ENCODE data around the gene PHYHIPL.

The PHYHIPL gene

DNA sequence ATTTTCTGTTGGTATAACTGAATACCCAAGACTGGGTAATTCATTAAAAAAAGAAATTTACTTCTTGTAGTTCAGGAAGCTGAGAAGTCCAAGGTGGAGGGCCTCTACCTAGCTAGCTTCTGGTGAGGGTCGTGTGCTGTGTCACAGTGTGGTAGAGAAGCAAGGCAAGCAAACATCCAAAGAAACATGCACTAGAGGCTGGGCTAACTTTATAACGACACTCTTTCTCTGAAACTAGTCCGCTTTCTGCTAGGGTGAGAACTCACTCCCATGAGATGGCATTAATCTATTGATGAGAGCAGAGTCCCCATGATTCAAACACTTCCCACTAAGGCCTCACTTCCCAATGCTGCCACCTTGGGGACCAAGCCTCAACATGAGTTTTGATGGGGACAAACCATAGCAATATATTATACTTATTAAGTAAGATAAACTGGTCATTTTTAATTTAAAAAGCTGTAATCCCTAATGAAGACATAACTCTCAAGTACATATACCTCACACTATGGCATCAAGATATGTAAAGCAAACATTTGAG, 50.8 kb downstream of the PHYHIPL start:
- Histone ChIP-seq H3K4me1 (ENCODE audit: low read length) (no peaks in the 10 kb centered on the region), H2AFZ (ENCODE audit: low read length) (no peak overlapping the region), H3K9ac (ENCODE audit: low read length) (no peak overlapping the region), H3K4me2 (ENCODE audit: low read depth, low read length) (no peak overlapping the region), H3F3A (ENCODE audit: insufficient read depth, low read length) (no peaks in the 10 kb centered on the region), H3K36me3 (replicated peaks; ENCODE audit: insufficient read depth, low read length) (no peaks in the 10 kb centered on the region), H4K20me1 (ENCODE audit: insufficient read depth, low read length) (no peaks in the 10 kb centered on the region), H3K9me2 (replicated peaks; ENCODE audit: insufficient read depth, low read length) (no peaks in the 10 kb centered on the region), H3K79me2 (ENCODE audit: low read length) (no peaks in the 10 kb centered on the region), H3K4me3 (ENCODE audit: low read length) (no peak overlapping the region), H3K27me3 (replicated peaks; ENCODE audit: insufficient read depth, low read length) (no peaks in the 10 kb centered on the region), H3K9me3 (replicated peaks; ENCODE audit: insufficient read depth, low read length) (no peaks in the 10 kb centered on the region), H3K27ac (ENCODE audit: low read length) (no peak overlapping the region)
- TF ChIP-seq, protein P1, sequence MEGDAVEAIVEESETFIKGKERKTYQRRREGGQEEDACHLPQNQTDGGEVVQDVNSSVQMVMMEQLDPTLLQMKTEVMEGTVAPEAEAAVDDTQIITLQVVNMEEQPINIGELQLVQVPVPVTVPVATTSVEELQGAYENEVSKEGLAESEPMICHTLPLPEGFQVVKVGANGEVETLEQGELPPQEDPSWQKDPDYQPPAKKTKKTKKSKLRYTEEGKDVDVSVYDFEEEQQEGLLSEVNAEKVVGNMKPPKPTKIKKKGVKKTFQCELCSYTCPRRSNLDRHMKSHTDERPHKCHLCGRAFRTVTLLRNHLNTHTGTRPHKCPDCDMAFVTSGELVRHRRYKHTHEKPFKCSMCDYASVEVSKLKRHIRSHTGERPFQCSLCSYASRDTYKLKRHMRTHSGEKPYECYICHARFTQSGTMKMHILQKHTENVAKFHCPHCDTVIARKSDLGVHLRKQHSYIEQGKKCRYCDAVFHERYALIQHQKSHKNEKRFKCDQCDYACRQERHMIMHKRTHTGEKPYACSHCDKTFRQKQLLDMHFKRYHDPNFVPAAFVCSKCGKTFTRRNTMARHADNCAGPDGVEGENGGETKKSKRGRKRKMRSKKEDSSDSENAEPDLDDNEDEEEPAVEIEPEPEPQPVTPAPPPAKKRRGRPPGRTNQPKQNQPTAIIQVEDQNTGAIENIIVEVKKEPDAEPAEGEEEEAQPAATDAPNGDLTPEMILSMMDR (IDR thresholded peaks at IDR 0.05; ENCODE audit: low read length): no peak
- TF ChIP-seq EZH2phosphoT487 (IDR thresholded peaks at IDR 0.05; ENCODE audit: low read length) (no peak), EZH2 (optimal IDR thresholded peaks at IDR 0.05; ENCODE audit: low read depth, low read length) (no peak)
- no peak for DNase-seq

DNA sequence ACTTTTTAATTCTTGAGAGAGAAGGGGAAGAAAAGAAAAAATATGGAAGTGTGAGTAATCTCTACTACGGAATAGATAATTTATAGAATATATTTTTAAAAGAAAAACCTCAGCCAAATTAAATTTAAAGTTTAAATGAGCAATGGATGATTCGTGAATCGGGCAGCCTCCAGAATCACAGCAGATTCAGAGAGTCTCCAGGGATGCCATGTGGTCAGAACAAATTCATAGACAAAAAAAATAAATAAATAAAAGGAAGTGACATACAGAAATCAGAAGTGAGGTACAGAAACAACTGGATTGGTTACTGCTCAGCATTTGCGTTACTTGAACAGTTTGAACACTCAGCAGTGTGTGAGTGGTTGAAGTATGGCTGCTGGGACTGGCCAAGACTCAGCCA, 53.0 kb downstream of the PHYHIPL start:
- TF ChIP-seq, protein P1 (IDR thresholded peaks at IDR 0.05; ENCODE audit: low read length): no peak
- no peak for TF ChIP-seq EZH2phosphoT487 (IDR thresholded peaks at IDR 0.05; ENCODE audit: low read length)
- TF ChIP-seq EZH2 (optimal IDR thresholded peaks at IDR 0.05; ENCODE audit: low read depth, low read length): no peak
- Histone ChIP-seq H4K20me1 (ENCODE audit: insufficient read depth, low read length) (no peaks in the 10 kb centered on the region), H3K9me3 (replicated peaks; ENCODE audit: insufficient read depth, low read length) (no peaks in the 10 kb centered on the region), H3K27me3 (replicated peaks; ENCODE audit: insufficient read depth, low read length) (no peaks in the 10 kb centered on the region), H2AFZ (ENCODE audit: low read length) (no peak overlapping the region), H3K4me1 (ENCODE audit: low read length) (no peaks in the 10 kb centered on the region), H3K4me2 (ENCODE audit: low read depth, low read length) (no peak overlapping the region), H3K27ac (ENCODE audit: low read length) (no peak overlapping the region), H3K79me2 (ENCODE audit: low read length) (no peaks in the 10 kb centered on the region), H3K9me2 (replicated peaks; ENCODE audit: insufficient read depth, low read length) (no peaks in the 10 kb centered on the region), H3K9ac (ENCODE audit: low read length) (no peak overlapping the region), H3F3A (ENCODE audit: insufficient read depth, low read length) (no peaks in the 10 kb centered on the region), H3K36me3 (replicated peaks; ENCODE audit: insufficient read depth, low read length) (no peaks in the 10 kb centered on the region), H3K4me3 (ENCODE audit: low read length) (no peak overlapping the region)
- no peak for DNase-seq

DNA sequence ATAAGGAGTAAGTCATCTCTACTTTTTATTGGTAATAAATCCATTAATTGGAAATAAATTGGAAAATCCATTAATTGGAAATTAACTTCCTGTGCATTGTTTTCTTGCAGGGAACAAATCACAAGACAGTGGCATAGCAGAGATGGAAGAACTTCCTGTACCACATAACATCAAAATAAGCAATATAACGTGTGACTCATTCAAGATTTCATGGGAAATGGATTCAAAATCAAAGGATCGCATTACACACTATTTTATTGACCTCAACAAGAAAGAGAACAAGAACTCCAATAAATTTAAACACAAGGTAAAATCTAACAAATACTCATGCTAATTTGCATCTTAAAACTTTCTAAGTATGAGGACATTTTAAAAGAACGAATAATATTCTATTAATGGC, 57.8 kb downstream of the PHYHIPL start:
- Histone ChIP-seq H3F3A (ENCODE audit: insufficient read depth, low read length) (no peaks in the 10 kb centered on the region), H4K20me1 (ENCODE audit: insufficient read depth, low read length) (no peaks in the 10 kb centered on the region), H3K4me2 (ENCODE audit: low read depth, low read length) (no peak overlapping the region), H3K9ac (ENCODE audit: low read length) (no peak overlapping the region), H3K9me3 (replicated peaks; ENCODE audit: insufficient read depth, low read length) (no peaks in the 10 kb centered on the region), H3K4me3 (ENCODE audit: low read length) (no peak overlapping the region), H2AFZ (ENCODE audit: low read length) (no peak overlapping the region), H3K27me3 (replicated peaks; ENCODE audit: insufficient read depth, low read length) (no peaks in the 10 kb centered on the region), H3K4me1 (ENCODE audit: low read length) (no peaks in the 10 kb centered on the region), H3K36me3 (replicated peaks; ENCODE audit: insufficient read depth, low read length) (no peaks in the 10 kb centered on the region), H3K79me2 (ENCODE audit: low read length) (no peaks in the 10 kb centered on the region), H3K9me2 (replicated peaks; ENCODE audit: insufficient read depth, low read length) (no peaks in the 10 kb centered on the region), H3K27ac (ENCODE audit: low read length) (no peak overlapping the region)
- TF ChIP-seq EZH2phosphoT487 (IDR thresholded peaks at IDR 0.05; ENCODE audit: low read length) (no peak), EZH2 (optimal IDR thresholded peaks at IDR 0.05; ENCODE audit: low read depth, low read length) (no peak)
- TF ChIP-seq, protein P1 (IDR thresholded peaks at IDR 0.05; ENCODE audit: low read length): no peak
- no peak for DNase-seq

Data from MM.1S (cell line).